NCI-H226 (cell line): ENCODE data around the gene TP53TG5.
A peak's percentile ranks its signal among the peaks of the same experiment; 100 is the strongest.

Source experiments
- DNase-seq: peaks from one replicate; pipeline ENCODE4 v3.0.0-alpha.2; 2015

Gene TP53TG5

DNA sequence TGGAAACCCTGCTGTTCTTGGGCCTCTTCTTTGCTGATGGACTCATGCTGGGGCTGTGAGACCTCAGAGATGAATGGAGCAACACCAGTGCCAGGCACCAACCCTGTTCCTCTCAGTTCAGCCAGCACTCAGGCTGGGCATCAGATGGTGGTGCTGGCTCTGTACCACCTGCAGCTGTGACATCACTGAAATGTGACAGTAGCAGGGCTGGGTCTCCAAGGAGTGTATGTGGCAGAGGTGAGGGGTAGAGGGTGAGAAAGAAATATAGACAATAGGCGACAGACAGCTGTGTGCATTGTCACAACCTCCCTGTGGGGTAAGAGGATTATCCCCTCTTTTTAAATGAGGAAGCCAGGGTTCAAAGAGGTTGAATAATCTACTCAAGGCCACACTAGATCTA, at the start of gene TP53TG5:
Gene TP53TG5 (minus strand): TSS at position 135 of the 400 bp plus-strand sequence. CDS start 89 bp downstream, at position 46.
- no peak for DNase-seq

DNA sequence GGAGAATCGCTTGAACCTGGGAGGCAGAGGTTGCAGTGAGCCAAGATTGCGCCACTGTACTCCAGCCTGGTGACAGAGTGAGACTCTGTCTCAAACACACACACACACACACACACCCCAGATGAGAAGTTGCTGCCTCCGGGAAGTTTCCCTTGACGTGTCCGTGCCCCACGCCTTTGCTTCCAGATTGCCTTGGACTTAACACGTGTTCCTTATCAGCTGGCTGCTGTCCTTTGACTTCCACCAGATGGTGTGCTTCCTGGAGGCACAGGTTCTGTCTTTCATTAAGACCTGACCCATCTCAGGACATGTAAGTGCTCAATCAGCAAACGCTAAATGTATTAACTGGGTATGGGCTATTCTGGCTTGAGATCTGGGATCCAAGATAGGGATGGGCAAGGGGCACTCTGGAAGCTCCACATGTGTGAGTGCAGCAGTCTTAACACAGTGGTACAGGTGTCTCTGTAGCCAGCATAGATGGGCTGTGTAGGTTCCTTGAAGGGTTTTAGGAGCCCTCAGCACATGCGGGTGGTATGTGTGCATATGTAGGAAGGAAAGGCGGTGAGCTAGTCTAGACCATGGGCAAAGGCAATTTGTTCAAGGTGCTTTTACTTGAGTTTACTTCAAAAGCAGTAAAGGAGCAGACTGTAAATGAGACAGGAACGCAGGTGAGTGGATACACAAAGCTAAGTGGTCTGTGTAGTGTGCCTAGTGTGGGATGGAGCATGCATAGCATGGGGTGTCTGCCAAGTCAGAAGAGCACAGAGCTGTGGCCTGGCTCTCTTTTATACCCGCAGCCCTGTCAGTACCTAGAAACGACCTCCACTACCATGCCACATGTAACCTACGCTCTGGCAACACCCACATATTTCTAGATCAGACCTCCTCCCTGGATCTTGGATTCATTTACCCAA, 49.4 kb upstream of the TP53TG5 start:
- no peak for DNase-seq

DNA sequence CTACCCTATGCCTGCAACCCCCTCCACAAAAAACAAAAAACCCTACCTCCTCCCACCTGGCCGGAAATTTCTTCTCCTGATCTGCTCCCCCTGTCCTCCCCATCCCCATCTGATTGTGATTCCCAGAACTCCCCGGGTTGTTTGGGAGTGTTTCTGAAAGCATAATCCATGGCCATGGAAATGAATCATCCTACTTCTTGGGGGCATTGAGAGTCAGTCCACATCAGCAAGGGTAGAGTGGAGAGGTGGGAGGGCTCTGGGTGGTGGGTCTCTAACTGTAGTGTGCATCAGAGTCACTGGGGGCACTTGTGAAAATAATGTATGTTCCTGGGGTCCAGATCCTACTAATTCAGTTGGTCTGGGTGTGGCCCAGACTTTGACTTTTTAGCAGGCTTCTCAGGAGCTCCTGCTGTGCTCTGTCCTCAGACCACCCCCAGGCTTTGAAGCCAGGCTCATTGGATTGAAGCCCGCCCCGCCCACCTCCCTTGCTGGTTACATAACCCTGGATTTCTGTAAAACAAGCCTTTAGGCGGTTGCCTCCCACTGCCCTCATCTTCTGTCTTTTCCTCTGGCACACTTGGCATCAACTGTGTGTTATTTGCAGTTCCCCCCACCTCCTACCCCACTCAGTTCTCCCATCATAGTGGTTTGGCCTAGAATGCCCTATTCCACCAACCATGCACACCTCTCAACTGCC, 48.3 kb upstream of the TP53TG5 start:
- DNase-seq: no peak

DNA sequence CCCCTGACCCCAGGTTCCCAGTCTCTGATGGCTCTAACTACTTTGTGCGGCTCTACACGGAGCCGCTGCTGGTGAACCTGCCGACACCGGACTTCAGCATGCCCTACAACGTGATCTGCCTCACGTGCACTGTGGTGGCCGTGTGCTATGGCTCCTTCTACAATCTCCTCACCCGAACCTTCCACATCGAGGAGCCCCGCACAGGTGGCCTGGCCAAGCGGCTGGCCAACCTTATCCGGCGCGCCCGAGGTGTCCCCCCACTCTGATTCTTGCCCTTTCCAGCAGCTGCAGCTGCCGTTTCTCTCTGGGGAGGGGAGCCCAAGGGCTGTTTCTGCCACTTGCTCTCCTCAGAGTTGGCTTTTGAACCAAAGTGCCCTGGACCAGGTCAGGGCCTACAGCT, 47.4 kb upstream of the TP53TG5 start:
- DNase-seq: no peak

DNA sequence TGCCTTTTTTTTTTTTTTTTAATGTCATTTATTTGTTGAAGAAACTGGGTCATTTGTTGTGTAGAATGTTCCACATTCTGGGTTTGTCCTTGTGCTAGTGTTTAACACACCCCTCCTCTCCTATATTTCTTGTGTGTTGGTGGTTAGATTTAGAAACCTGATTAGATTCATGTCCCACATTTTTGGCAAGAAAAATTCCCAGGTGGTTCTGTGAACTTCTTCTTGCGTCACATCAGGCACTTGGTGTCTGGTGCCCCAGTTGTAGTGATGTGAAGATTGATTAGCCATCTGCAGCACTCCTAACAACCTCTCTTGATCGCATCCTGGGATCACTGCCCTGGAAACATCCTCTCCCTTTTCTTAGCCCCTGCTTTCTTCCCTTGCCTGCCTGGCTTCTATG, 45.6 kb upstream of the TP53TG5 start:
- DNase-seq: no peak

DNA sequence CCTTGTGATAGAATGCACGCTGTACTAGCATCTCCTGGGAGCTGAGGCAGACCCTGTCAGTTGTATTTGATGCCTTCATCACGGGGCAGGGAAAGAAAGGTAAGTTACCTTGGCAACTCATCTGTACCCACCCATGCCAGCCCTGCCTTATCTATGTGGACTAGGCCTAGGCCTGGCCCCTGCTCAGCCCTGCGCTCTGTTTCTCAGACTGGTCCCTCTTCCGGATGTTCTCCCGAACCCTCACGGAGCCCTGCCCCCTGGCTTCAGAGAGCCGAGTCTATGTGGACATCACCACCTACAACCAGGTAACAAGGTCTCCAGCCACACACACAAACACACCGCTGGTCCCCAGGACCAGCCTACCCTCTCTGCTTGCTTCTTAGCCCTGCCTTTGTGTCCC, 42.0 kb upstream of the TP53TG5 start:
- no peak for DNase-seq

GRCh38 chr20:45419188-45420091, 41.3 kb upstream of the TP53TG5 start:
- DNase-seq: peak; percentile 96

DNA sequence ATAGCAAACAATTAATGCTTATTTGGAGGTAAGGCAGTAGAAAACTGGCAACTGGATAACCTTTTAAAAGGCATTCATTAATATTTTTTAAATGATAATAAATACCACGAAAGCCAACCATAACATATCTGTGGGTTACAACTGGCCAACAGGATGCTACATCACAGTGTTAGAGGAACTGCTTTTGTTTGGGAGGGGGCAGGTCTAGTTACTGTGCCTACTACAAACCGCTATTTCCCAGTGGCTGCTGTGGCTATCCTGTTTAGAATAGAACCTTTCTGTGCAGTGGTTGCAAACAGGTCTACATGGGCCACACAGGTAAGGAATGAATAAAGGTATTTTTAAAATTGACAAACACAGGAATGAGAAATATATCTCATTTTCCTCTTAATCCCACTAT, 38.8 kb upstream of the TP53TG5 start:
- no peak for DNase-seq

DNA sequence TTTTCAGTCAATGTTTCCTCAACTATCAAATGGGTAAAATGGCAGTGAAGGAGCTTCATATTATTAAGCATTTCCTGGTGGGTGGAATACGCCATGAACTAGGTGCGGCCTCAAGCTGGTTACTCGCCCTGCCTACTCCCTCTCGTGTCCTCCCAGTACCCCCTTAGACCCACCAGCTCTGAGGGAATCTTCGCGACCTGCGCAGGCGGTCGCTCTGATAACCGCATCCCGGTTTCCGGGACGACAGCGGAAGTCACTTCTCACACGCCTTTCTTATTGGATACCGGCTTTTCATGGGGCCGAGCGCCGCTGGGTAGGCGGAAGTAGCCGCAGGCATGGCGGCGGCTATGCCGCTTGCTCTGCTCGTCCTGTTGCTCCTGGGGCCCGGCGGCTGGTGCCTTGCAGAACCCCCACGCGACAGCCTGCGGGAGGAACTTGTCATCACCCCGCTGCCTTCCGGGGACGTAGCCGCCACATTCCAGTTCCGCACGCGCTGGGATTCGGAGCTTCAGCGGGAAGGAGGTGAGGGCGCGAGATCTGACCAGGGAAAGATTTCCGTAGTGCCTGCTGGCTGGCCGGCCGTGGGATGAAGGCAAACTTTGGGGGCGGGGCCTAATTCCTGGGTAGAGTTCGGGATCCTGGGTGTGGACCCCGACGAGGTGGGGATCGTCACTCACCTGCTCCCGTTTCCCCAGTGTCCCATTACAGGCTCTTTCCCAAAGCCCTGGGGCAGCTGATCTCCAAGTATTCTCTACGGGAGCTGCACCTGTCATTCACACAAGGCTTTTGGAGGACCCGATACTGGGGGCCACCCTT, 37.9 kb upstream of the TP53TG5 start, which contains the start of gene PIGT:
Gene PIGT (plus strand): TSS at position 320 of the 816 bp plus-strand sequence. CDS start 16 bp downstream, at position 336.
- DNase-seq: peak; percentile 85

DNA sequence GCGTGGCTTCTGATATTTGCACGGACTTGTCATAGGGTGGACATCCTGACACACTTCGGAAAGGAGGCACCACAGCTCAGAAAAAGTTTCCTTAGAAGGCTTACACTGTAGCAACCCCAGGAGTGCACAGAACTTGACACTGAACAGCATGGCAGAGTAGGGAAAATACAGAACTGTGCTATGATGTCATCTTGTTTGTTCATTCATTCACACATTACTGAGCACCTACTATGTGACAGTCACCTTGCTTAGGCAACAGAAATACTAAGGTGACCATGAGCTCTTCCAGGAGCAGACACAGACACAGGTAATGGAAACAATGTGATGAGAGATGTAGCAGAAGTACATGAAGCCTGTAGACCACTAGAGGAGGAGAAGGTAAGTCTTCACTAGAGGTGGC, 35.4 kb upstream of the TP53TG5 start:
- no peak for DNase-seq

- no peak for DNase-seq
Observed at GRCh38 chr20:45412653-45413052, 34.5 kb upstream of the TP53TG5 start.

DNA sequence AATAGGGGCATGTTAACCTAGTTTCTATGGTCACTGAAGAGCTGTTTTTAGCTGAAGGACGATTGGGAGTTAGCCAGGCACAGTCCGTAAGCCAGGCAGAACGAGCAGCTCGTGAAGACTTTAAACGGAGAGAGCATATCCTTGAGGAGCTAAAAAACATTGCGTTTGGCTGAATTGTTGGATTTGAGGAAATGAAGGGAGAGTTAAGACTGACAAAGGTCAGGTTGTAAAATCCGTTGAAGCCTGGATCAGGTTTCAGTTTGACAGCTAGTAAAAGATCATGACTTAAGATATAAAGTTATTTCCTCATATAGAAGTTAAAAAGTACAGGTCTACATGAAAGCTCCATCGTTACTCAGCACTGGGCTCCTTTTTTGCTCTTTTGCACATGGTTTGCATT, 32.8 kb upstream of the TP53TG5 start:
- no peak for DNase-seq

- no peak for DNase-seq
Observed at GRCh38 chr20:45409521-45410272, 31.6 kb upstream of the TP53TG5 start.

- no peak for DNase-seq
Observed at GRCh38 chr20:45408646-45409213, 30.6 kb upstream of the TP53TG5 start.

- no peak for DNase-seq
Observed at GRCh38 chr20:45407783-45408645, 29.9 kb upstream of the TP53TG5 start, which contains the start of gene DBNDD2. Gene DBNDD2, plus strand, starts transcription at chr20:45408289. Its CDS starts 179 bp downstream, at chr20:45408468.

- no peak for DNase-seq
Observed at GRCh38 chr20:45407067-45407745, 29.1 kb upstream of the TP53TG5 start.

- DNase-seq: peak; percentile 3
Observed at GRCh38 chr20:45406260-45407066, 28.3 kb upstream of the TP53TG5 start.

GRCh38 chr20:45405571-45406259, 27.6 kb upstream of the TP53TG5 start:
- DNase-seq: no peak
